Dedifferentiated amniotic fluid mesenchymal stem cell (primary cell): ENCODE results near the gene GIGYF2.
"Not testable (repeated sequence)": the region's sequence is repeated elsewhere in the genome, so short reads cannot be mapped to it uniquely, and the experiment has no call there.

Experiments
- DNase-seq: peaks from one replicate; pipeline ENCODE4 v3.0.0-alpha.2; 2016; ENCODE audit errors: extremely low spot score

Gene GIGYF2

GRCh38 chr2:232894251-232894650, 197.1 kb downstream of the GIGYF2 start:
- no peak for DNase-seq

- no peak for DNase-seq
Measured at GRCh38 chr2:232894746-232895145, 197.6 kb downstream of the GIGYF2 start.

GRCh38 chr2:232896111-232896510, 199.0 kb downstream of the GIGYF2 start:
- DNase-seq = no peak

GRCh38 chr2:232896720-232897597, 199.8 kb downstream of the GIGYF2 start:
- no peak for DNase-seq

- DNase-seq = no peak
Measured at GRCh38 chr2:232897598-232898408, 200.7 kb downstream of the GIGYF2 start.

- no peak for DNase-seq
Measured at GRCh38 chr2:232898592-232899543, 201.7 kb downstream of the GIGYF2 start.

GRCh38 chr2:232900811-232901735, 203.9 kb downstream of the GIGYF2 start:
- no peak for DNase-seq

- DNase-seq = peak; percentile 70
Measured at GRCh38 chr2:232901736-232902578, 204.8 kb downstream of the GIGYF2 start.

- no peak for DNase-seq
Measured at GRCh38 chr2:232903989-232904388, 206.9 kb downstream of the GIGYF2 start.

GRCh38 chr2:232906867-232907717, 210.0 kb downstream of the GIGYF2 start:
- not testable (repeated sequence) for DNase-seq

- DNase-seq = not testable (repeated sequence)
Measured at GRCh38 chr2:232907718-232908085, 210.6 kb downstream of the GIGYF2 start.

- no peak for DNase-seq
Measured at GRCh38 chr2:232908695-232909094, 211.6 kb downstream of the GIGYF2 start.
